ENCODE results near the gene TEAD2.

GRCh38 chr19:49407482-49408015 is 45.3 kb upstream of the TEAD2 start:
- no peak for TF ChIP-seq CTCF (IDR thresholded peaks at IDR 0.05)
- no peak for TF ChIP-seq E2F4 (CRISPR knock-in tag; IDR thresholded peaks at IDR 0.05; ENCODE audit: borderline replicate concordance, low read depth)
- no peak for TF ChIP-seq ZNF121 (CRISPR knock-in tag; IDR thresholded peaks at IDR 0.05)
- TF ChIP-seq ATF3 (CRISPR knock-in tag; conservative IDR thresholded peaks at IDR 0.05): no peak
- TF ChIP-seq MAX (CRISPR knock-in tag; IDR thresholded peaks at IDR 0.05): no peak
- TF ChIP-seq PRDM15 (CRISPR knock-in tag; IDR thresholded peaks at IDR 0.05): no peak
- no peak for TF ChIP-seq ZNF138 (CRISPR knock-in tag; conservative IDR thresholded peaks at IDR 0.05)
- TF ChIP-seq STAT6 (CRISPR knock-in tag; conservative IDR thresholded peaks at IDR 0.05; ENCODE audit: low read depth): no peak

Measured in WTC11 (cell line).